22Rv1 (cell line): ENCODE data around the gene IKZF1.

Experiments
- H3K27ac ChIP-seq: fragments of 450-650 bp; 2 replicates; pipeline ENCODE4 v1.5.1; 2017
- ZFX ChIP-seq: fragments of 450-650 bp; IDR thresholded peaks from 2 replicates; pipeline ENCODE4 v1.6.1; 2017; ENCODE audit warnings: antibody characterized with exemption, borderline replicate concordance
- TF ChIP-seq, protein P1 (sequence below): fragments of 450-650 bp; IDR thresholded peaks from 2 replicates; pipeline ENCODE4 v1.5.1; 2017; ENCODE audit warnings: mild to moderate bottlenecking

Gene IKZF1

DNA sequence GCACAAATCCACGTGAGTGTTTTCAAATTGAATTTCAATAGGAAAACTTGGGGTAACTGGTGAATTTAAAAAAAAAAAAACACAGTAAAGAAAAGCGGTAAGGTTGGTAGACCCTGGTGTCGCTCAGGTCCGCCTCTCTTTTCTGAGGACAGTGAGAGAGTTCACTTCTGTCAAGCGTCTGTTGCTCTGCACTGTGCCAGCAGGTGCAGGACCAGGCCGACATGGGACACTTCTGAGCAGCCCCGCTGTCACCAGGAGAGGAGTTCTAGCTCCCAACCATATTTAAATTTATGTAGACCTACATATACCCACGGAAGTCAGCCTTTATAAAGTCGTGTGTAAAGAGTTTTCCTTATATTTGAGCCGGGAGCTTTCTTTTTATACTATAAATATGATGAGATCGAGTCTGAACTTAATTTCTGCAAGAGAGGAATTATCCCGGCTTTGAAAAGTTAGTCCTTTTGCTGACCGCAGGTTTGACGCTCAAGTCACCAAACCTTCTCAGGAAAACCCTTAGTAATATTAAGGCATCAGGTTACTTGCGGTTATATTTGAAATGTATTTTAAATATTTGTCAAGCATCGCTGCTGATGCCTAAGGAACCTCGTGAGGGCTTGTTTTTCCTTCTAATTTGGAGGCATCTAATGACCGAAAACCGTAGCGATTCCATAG, 531 bp downstream of the IKZF1 start:
- TF ChIP-seq, protein P1, sequence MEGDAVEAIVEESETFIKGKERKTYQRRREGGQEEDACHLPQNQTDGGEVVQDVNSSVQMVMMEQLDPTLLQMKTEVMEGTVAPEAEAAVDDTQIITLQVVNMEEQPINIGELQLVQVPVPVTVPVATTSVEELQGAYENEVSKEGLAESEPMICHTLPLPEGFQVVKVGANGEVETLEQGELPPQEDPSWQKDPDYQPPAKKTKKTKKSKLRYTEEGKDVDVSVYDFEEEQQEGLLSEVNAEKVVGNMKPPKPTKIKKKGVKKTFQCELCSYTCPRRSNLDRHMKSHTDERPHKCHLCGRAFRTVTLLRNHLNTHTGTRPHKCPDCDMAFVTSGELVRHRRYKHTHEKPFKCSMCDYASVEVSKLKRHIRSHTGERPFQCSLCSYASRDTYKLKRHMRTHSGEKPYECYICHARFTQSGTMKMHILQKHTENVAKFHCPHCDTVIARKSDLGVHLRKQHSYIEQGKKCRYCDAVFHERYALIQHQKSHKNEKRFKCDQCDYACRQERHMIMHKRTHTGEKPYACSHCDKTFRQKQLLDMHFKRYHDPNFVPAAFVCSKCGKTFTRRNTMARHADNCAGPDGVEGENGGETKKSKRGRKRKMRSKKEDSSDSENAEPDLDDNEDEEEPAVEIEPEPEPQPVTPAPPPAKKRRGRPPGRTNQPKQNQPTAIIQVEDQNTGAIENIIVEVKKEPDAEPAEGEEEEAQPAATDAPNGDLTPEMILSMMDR = no peak
- no peak for TF ChIP-seq ZFX
- no peak overlapping the region for H3K27ac ChIP-seq

DNA sequence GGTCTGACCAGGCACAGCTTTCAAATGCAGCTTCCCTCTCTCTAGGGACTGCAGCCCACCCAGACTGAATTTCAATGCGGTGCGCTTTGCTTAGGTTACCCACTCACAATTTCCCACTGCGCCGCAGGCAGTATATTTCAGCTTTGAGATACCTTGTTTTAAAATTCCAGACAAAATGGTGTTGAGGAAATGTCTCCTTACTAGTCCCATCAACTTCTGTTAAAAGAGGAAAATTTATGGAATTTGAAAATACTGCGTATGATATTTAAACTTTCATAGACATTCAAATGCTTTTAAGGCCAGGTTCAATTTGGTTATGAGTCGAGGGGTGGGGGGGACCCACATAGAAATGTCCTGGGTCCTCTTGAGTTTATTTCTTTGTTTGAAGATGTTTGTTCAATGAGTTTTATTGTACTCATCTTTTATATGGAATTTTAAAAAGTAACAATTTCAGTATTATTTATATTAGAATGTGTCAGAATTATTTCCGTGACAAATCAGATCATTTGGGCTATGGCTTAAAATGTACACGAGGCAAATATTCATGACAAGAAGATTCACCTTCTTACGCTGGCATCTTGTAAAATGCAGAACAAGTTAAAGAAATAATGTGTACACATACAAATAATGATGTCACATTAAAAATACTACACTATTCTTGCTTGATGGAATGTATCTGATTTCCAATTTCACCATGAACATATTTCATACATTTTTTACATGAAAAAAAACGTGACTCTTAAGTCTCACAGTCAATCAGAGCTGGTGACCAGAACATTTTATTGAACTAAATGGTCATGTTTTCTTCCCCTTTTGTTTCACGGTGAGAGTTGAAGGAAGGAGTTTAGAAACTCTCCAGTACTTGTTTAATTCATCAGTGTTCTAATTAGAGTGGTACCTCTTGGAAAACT, 1.3 kb downstream of the IKZF1 start:
- no peak overlapping the region for H3K27ac ChIP-seq
- no peak for TF ChIP-seq ZFX
- TF ChIP-seq, protein P1 = no peak

DNA sequence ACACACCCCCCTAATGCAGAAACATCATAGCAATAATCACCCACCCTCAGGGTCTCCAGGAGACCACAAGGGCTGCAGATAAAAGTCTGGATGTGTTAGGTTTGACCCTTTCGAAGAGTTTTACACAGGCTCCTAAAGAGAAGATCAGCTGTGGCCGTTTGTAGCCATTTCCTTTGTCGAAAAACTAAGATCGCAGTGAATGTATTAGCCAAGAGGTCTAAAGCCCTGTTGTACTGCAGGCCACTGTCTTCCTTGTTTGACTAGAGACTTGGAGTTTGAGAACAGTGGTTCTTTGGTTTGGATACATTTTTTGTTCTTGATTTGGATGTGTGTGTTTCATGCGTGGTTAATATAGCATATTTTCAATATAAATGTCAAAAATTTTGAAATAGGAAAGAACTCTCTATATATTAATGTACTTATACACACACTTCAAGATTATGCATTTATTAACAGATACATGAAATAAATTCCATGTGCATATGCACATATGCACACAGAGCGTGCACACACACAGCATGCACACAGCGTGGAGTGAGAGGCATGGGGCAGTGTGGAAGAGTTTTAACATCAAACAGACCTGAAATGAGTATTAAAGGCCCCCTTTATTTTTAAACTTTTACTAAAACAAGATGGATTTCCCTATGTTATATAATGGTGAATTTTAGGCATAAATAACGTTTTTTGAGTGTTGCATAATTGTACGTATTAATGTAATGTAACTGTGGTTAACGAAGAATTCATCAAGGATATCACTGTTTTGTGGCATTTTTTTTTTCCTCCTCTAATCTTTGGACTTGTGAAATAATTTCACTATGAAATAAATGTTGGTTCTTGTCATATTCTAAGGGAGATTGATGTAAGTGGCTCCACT, 2.2 kb downstream of the IKZF1 start:
- no peak overlapping the region for H3K27ac ChIP-seq
- no peak for TF ChIP-seq ZFX
- TF ChIP-seq, protein P1 = no peak

DNA sequence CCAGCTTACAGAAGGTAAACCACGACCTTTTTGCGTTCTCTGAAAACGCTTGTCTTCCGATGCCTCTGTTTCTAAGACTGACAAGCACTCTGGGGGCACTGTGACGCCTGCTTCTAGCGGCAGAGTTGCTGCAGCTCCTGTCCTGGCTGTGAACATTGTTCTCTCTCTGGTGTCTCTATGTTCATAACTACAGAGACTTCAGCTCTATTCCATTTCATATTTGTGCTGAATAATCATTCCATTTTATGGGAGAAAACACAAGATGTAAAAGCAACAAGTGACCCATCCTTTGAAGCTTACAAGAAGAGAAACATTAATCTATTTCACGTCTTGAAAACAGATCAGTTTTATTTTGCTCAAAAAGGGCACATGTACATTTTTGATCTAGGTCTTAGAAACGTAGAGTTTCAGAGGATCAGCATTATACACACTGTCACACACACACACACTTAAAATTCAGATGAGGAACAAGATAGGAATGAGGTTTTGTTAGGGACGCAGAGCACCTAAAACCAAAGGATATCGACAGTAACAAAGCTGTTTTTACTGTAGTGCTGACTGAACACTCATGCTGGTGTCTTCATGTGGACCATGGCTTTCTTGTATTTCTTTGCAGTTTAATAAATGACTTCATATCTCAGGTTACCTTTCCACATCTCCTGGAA, 3.0 kb downstream of the IKZF1 start:
- TF ChIP-seq, protein P1 = no peak
- no peak for TF ChIP-seq ZFX

DNA sequence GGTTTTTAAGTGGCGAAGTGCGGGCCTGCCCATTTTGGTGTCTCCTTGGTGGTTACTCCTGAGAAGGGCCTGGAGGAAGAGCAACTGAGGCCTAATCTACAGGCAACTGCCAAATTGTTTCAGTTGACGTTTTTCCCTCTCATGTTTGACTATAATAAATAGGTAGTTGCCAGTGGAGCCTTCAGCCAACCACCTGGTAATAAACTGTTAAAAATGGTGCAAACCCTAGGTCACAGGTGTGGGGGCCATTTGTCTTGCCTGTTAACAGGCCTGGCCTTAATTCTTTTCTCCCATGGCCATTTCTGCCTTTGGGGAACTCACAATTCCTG, 3.7 kb downstream of the IKZF1 start:
- no peak for TF ChIP-seq ZFX
- TF ChIP-seq, protein P1 = no peak
- H3K27ac ChIP-seq = no peak overlapping the region

More for the DNA sequence above, 3.0 kb downstream of the IKZF1 start:
- no peak overlapping the region for H3K27ac ChIP-seq

DNA sequence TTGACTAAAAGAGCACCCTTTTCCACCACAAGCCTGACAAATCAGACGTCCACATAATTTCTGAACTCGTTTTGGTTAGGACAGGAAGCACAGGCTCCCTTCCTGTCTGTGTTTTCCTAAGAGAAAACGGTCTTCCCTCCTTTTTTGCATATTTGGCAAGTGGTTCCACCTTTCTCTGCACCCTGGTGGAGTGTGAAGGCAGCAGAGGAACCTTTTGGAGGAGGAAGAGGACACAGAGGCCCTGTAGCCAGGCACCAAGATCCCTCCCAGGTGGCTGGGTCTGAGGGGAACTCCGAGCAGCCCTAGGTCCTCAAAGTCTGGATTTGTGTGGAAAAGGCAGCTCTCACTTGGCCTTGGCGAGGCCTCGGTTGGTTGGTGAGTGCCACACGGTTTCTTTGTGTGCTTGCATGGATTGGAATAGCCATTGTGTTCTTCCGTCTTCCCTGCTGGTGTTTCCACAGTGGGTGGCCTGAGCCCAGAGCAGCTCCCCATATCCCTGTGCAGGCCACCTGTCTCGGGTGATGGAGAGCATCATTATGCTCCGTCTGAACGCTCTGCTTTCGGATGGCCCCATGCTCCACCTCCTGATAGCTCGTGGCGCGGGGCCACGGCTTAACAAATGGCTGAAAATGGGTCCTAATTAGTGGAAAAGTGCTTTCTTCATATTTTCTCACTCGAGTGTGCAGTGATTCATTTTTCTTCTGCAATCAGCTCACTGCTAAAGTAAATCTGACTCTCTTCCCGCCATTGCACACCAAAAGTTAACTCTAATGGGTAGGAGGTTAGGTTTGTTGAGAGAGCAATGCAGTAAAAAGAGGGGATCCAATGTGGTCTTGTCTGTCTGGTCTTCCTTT, 4.2 kb downstream of the IKZF1 start:
- no peak for TF ChIP-seq ZFX
- TF ChIP-seq, protein P1 = no peak
- no peak overlapping the region for H3K27ac ChIP-seq
